Progenitor cell of endocrine pancreas (in vitro differentiated cells): Measurements from ENCODE around the gene DDX59. TPM values are rescaled to one million over a fixed set of nuclear protein-coding genes. Genes with fewer than 3 reads are reported as not detected.

Experiments
- DNase-seq: peaks from one replicate; pipeline ENCODE4 v3.0.0; 2021; ENCODE audit warnings: low spot score; ENCODE audit not compliant: unreplicated experiment
- H3K27ac Mint-ChIP-seq: 2 replicates; pipeline ENCODE4 v1.8.0; 2021; ENCODE audit warnings: mild to moderate bottlenecking, moderate library complexity, mixed read lengths
- H3K27me3 Mint-ChIP-seq: 2 replicates; pipeline ENCODE4 v1.8.0; 2021; ENCODE audit warnings: mixed read lengths
- H3K36me3 Mint-ChIP-seq: 2 replicates; pipeline ENCODE4 v1.8.0; 2022; ENCODE audit warnings: mixed read lengths; ENCODE audit not compliant: insufficient read depth
- H3K4me1 Mint-ChIP-seq: 2 replicates; pipeline ENCODE4 v1.8.0; 2021; ENCODE audit warnings: low read depth, mixed read lengths
- H3K4me3 Mint-ChIP-seq: 2 replicates; pipeline ENCODE4 v1.8.0; 2021; ENCODE audit warnings: low read depth, mild to moderate bottlenecking, moderate library complexity, mixed read lengths
- H3K9me3 Mint-ChIP-seq: 2 replicates; pipeline ENCODE4 v1.8.0; 2021; ENCODE audit warnings: low read depth, mixed read lengths
- CTCF ChIP-seq: fragments of 200-600 bp; sonication (generic); IDR thresholded peaks from one replicate; pipeline ENCODE4 v1.5.0; 2021; ENCODE audit warnings: antibody characterized with exemption, mild to moderate bottlenecking; ENCODE audit not compliant: unreplicated experiment
- total RNA-seq: library from RNA; stranded (reverse); gene quantifications from 2 replicates; pipeline ENCODE4 v1.2.1, GENCODE V29; 2021

The DDX59 gene
- total RNA-seq, 1 donor from 2014 or later: 19.2 TPM

- Mint-ChIP-seq H3K4me1 (peaks cover 22% of the 10 kb centered on the region), H3K36me3 (no peaks in the 10 kb centered on the region), H3K27me3 (no peaks in the 10 kb centered on the region), H3K9me3 (no peaks in the 10 kb centered on the region), H3K27ac (no peak overlapping the region), H3K4me3 (no peak overlapping the region)
- no peak for TF ChIP-seq CTCF
- no peak for DNase-seq
Observed at GRCh38 chr1:200671235-200671786, 1.6 kb upstream of the DDX59 start.

- Mint-ChIP-seq H3K4me1 (peaks cover 22% of the 10 kb centered on the region), H3K4me3 (peak overlapping the region; percentile 91), H3K36me3 (peaks cover 1% of the 10 kb centered on the region), H3K27ac (peak overlapping the region; percentile 96), H3K27me3 (no peaks in the 10 kb centered on the region), H3K9me3 (no peaks in the 10 kb centered on the region)
- no peak for TF ChIP-seq CTCF
- no peak for DNase-seq
Observed at GRCh38 chr1:200670242-200671118, 773 bp upstream of the DDX59 start.

- Mint-ChIP-seq H3K4me1 (peaks cover 14% of the 10 kb centered on the region), H3K4me3 (peak overlapping the region; percentile 78), H3K36me3 (peaks cover 12% of the 10 kb centered on the region), H3K9me3 (no peaks in the 10 kb centered on the region), H3K27me3 (no peaks in the 10 kb centered on the region), H3K27ac (peak overlapping the region; percentile 63)
- TF ChIP-seq CTCF: no peak
- no peak for DNase-seq
Observed at GRCh38 chr1:200668514-200669313, 993 bp downstream of the DDX59 start.

- no peak overlapping the region for H3K27ac Mint-ChIP-seq
- no peaks in the 10 kb centered on the region for H3K27me3 Mint-ChIP-seq
Observed at GRCh38 chr1:200666309-200666708, 3.4 kb downstream of the DDX59 start.

More at GRCh38 chr1:200666309-200666708, 3.4 kb downstream of the DDX59 start:
- H3K4me1 Mint-ChIP-seq: peaks cover 14% of the 10 kb centered on the region
- H3K9me3 Mint-ChIP-seq: no peaks in the 10 kb centered on the region
- no peak overlapping the region for H3K4me3 Mint-ChIP-seq
- no peak for DNase-seq
- no peak for TF ChIP-seq CTCF
- H3K36me3 Mint-ChIP-seq: peaks cover 16% of the 10 kb centered on the region
